GM12892 (cell line): Measurements from ENCODE around the gene POU2F3.

Experiments
- POLR2A ChIP-seq: IDR thresholded peaks from 2 replicates; pipeline ENCODE4 v1.6.1; 2011; ENCODE audit warnings: low read depth, low read length, control low read depth
- POLR2AphosphoS5 ChIP-seq: IDR thresholded peaks from 2 replicates; pipeline ENCODE4 v1.6.1; 2011; ENCODE audit warnings: low read depth, low read length, control low read depth
- TAF1 ChIP-seq: IDR thresholded peaks from 2 replicates; pipeline ENCODE4 v1.6.1; 2011; ENCODE audit warnings: low read depth, mild to moderate bottlenecking, control low read depth, low read length, borderline replicate concordance

DNA sequence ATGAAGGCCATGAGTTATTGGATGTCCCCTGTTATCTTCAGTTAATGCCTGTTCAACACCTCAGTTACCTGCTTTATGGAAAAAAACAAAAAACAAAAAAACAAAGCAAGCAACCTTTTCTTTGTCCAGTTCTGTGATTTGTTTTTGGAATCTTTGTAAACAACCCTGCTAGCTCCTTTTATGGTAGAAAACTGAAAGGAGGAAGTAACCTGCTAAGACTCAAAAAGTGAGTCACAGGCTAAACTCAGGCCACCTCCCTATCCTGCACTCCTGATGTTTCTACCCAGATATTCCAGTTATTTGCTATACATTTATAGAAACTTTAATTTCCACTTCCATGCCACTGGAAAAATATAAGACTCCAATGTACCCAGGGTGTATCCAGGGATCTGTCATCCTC is 64.6 kb downstream of the POU2F3 start:
- TF ChIP-seq POLR2AphosphoS5 (no peak), POLR2A (no peak), TAF1 (no peak)
